HG02970 (cell line): ENCODE results near the gene AGK.
A peak's percentile ranks its signal among the peaks of the same experiment; 100 is the strongest.

Experiments
- ATAC-seq: cut with Tn5 transposase; IDR thresholded peaks from one replicate; pipeline ENCODE4 v1.9.1; 2021; ENCODE audit warnings: mild to moderate bottlenecking, moderate library complexity, moderate number of reproducible peaks; ENCODE audit not compliant: unreplicated experiment, low FRiP score

Gene AGK

GRCh38 chr7:141700848-141701371 lies 149.7 kb downstream of the AGK start:
- ATAC-seq = no peak

GRCh38 chr7:141701489-141702046 lies 150.4 kb downstream of the AGK start:
- ATAC-seq = peak; percentile 71

DNA sequence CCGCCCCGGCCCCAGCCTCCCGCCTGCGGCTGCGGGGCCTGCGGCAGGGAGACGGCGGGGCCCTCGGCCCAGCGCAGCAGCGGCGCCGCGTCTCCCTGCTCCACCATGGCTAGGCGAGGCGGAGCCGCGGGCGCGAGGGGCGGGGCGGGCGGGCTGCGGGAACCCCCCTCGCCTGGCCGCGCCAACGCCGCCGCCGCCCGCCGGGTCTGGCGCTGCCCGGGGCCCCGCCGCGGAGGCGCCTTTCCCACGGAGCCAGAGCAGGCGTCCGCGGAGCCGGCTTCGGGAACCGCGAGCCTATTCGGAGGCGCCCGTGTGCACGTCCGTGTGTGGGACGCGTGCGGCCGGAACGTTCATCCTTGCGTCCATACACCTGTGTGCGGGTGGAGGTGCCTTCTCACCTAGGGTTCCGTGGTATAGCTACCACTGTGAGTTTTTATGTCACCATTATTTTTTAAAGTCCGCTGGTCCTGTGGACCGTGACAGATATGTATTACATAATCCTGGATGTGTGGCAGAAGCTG lies 150.9 kb downstream of the AGK start, which contains the start of gene DENND11:
TSS of gene DENND11 (minus strand) at position 120 of the 521 bp plus-strand sequence. CDS start at position 107, 13 bp downstream.
- ATAC-seq = peak; percentile 78

DNA sequence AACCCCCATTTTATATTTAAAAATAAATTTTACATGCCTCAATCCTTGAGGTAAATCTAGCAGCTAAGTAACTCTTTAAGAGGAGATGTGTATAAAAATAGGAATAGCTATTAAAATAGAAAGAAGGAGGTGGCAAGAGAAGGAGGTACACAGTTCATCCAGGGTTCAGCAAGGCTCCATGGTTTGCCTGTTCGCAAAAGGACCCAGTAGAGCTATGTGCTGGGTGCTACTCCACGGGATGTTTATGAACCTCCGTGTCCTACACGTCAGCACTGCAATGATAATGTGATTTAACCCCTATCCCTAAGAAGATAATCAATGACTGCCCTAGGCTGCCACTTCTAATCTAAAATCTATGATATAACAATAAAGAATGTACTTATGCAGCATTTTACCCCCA lies 151.7 kb downstream of the AGK start:
- ATAC-seq = no peak

DNA sequence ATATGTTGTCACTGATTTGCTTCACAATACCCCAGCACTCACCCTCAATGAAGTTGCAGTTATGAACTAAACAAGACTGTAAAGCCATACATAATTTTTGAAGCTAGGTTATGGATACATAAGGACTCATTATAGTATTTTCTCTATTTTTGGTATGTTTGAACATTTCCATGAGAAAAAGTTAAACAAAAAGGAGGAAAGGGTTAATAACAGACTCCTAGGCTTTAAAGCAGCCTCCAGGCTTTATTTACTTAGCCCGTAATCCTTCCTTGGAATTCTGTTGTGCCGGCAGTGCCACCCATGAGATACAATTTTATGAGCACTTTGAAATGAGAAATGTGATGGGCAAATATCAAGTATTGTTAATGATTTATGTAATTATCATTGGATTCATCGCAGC lies 152.9 kb downstream of the AGK start:
- no peak for ATAC-seq

- ATAC-seq = no peak
Observed at GRCh38 chr7:141704741-141705140, 153.5 kb downstream of the AGK start.
